ENCODE data around the gene RGS14.
"Not testable (repeated sequence)": the region's sequence is repeated elsewhere in the genome, so short reads cannot be mapped to it uniquely, and the experiment has no call there.

RGS14 gene

GRCh38 chr5:177328545-177329231 lies 29.0 kb upstream of the RGS14 start:
- DNase-seq: no peak

- no peak for DNase-seq
These were observed 27.8 kb upstream of the RGS14 start for GRCh38 chr5:177329883-177330282.

- no peak for DNase-seq
These were observed 26.5 kb upstream of the RGS14 start for GRCh38 chr5:177330991-177331842.

- no peak for DNase-seq
These were observed 25.5 kb upstream of the RGS14 start for GRCh38 chr5:177332031-177332895.

- DNase-seq: no peak
These were observed 24.8 kb upstream of the RGS14 start for GRCh38 chr5:177332896-177333260.

- no peak for DNase-seq
These were observed 24.1 kb upstream of the RGS14 start for GRCh38 chr5:177333420-177334154.

GRCh38 chr5:177334155-177334551 lies 23.6 kb upstream of the RGS14 start:
- no peak for DNase-seq

GRCh38 chr5:177334781-177335700 lies 22.7 kb upstream of the RGS14 start:
- no peak for DNase-seq

- DNase-seq: no peak
These were observed 22.0 kb upstream of the RGS14 start for GRCh38 chr5:177335701-177336065.

GRCh38 chr5:177336112-177336511 lies 21.6 kb upstream of the RGS14 start:
- no peak for DNase-seq

- DNase-seq: no peak
These were observed 20.9 kb upstream of the RGS14 start for GRCh38 chr5:177336603-177337494.

- no peak for DNase-seq
These were observed 19.2 kb upstream of the RGS14 start for GRCh38 chr5:177338251-177339106.

- no peak for DNase-seq
These were observed 18.6 kb upstream of the RGS14 start for GRCh38 chr5:177339107-177339638.

GRCh38 chr5:177343000-177343399 lies 14.7 kb upstream of the RGS14 start:
- DNase-seq: not testable (repeated sequence)

- DNase-seq: no peak
These were observed 13.9 kb upstream of the RGS14 start for GRCh38 chr5:177343777-177344176.

GRCh38 chr5:177344891-177345290 lies 12.8 kb upstream of the RGS14 start:
- no peak for DNase-seq

- no peak for DNase-seq
These were observed 10.9 kb upstream of the RGS14 start for GRCh38 chr5:177346820-177347219.

- DNase-seq: no peak
These were observed 10.0 kb upstream of the RGS14 start for GRCh38 chr5:177347699-177348098.

- no peak for DNase-seq
These were observed 8.4 kb upstream of the RGS14 start for GRCh38 chr5:177349362-177349647.

- no peak for DNase-seq
These were observed 8.0 kb upstream of the RGS14 start for GRCh38 chr5:177349762-177350161.
